PC-3 (cell line): Measurements from ENCODE around the gene LOX.

ENCODE experiments used
- EZH2 ChIP-seq: fragments of 300-600 bp; sonication (generic); IDR thresholded peaks from one replicate; pipeline ENCODE4 v1.6.1; 2017; ENCODE audit warnings: antibody characterized with exemption, mild to moderate bottlenecking, low read length; ENCODE audit not compliant: unreplicated experiment
- EZH2phosphoT487 ChIP-seq: fragments of 300-600 bp; sonication (generic); IDR thresholded peaks from 2 replicates; pipeline ENCODE4 v1.6.1; 2018; ENCODE audit warnings: mild to moderate bottlenecking, antibody characterized with exemption, low read length, borderline replicate concordance
- TF ChIP-seq, protein P1 (sequence below): fragments of 300-600 bp; sonication (generic); conservative IDR thresholded peaks from 2 replicates; pipeline ENCODE4 v1.5.1; 2017; ENCODE audit warnings: antibody characterized with exemption, low read depth, mild to moderate bottlenecking, low read length

DNA sequence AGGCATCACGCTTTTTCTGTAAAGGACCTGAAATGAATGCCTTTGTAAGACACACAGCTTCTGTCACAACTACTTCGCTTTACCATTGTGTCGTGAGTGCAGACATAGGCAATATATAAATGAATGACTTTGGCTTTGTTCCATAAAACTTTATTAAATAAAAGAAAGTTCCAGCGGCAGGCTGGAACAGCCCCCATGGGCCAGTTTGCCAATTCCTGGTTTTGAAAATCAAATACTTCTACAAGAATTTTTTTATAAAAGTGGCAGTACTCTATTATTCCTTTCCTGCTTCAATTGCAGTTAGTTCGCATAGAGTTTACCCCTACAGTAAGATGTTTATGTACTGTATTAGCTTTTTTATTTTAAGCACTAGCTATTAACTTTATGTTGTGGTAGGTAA, 62.6 kb downstream of the LOX start:
- TF ChIP-seq EZH2phosphoT487 (no peak), EZH2 (no peak)
- TF ChIP-seq, protein P1, sequence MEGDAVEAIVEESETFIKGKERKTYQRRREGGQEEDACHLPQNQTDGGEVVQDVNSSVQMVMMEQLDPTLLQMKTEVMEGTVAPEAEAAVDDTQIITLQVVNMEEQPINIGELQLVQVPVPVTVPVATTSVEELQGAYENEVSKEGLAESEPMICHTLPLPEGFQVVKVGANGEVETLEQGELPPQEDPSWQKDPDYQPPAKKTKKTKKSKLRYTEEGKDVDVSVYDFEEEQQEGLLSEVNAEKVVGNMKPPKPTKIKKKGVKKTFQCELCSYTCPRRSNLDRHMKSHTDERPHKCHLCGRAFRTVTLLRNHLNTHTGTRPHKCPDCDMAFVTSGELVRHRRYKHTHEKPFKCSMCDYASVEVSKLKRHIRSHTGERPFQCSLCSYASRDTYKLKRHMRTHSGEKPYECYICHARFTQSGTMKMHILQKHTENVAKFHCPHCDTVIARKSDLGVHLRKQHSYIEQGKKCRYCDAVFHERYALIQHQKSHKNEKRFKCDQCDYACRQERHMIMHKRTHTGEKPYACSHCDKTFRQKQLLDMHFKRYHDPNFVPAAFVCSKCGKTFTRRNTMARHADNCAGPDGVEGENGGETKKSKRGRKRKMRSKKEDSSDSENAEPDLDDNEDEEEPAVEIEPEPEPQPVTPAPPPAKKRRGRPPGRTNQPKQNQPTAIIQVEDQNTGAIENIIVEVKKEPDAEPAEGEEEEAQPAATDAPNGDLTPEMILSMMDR: no peak
